A673 (cell line): ENCODE results near the gene KCTD16. TPM values are rescaled to one million over a fixed set of nuclear protein-coding genes. Genes with fewer than 3 reads are reported as not detected.

Experiments used
- BruUV-seq: library from RNA; stranded (reverse); fragments of 400-500 nt; replicated peaks from 2 replicates; lab custom pipeline; 2021; lab: Mats Ljungman, UMichigan
- CTCF ChIA-PET: fragments of 300-600 bp; sonication (Branson Sonifier 250); formaldehyde crosslinking; loops from one replicate; lab custom pipeline; 2022; ENCODE audit warnings: antibody characterized with exemption; lab: Charles Lee
- POLR2A ChIA-PET: fragments of 300-600 bp; sonication (Branson Sonifier 250); formaldehyde crosslinking; loops from one replicate; lab custom pipeline; 2022; ENCODE audit warnings: antibody characterized with exemption; ENCODE audit not compliant: low non-redundant PET; lab: Charles Lee
- DNase-seq: peaks from one replicate; pipeline ENCODE4 v3.0.0-alpha.2; 2015; ENCODE audit warnings: low spot score
- H3K27ac ChIP-seq: fragments of 200-600 bp; sonication (generic); 2 replicates; pipeline ENCODE4 v1.5.1; 2016; ENCODE audit warnings: mixed run types, low read depth, mild to moderate bottlenecking, mixed read lengths, antibody characterized with exemption, low read length; ENCODE audit not compliant: poor library complexity, severe bottlenecking
- H3K27me3 ChIP-seq: fragments of 200-600 bp; sonication (generic); replicated peaks from 2 replicates; pipeline ENCODE4 v1.6.1; 2017; ENCODE audit warnings: mixed run types, low read depth, mild to moderate bottlenecking, mixed read lengths, antibody characterized with exemption, low read length; ENCODE audit not compliant: insufficient read depth, poor library complexity
- H3K36me3 ChIP-seq: fragments of 200-600 bp; sonication (generic); 2 replicates; pipeline ENCODE4 v1.6.1; 2016; ENCODE audit warnings: mixed run types, mild to moderate bottlenecking, mixed read lengths, antibody characterized with exemption, low read length; ENCODE audit not compliant: insufficient read depth, poor library complexity, severe bottlenecking
- H3K4me1 ChIP-seq: fragments of 200-600 bp; sonication (generic); 2 replicates; pipeline ENCODE4 v1.6.1; 2017; ENCODE audit warnings: mixed run types, mild to moderate bottlenecking, mixed read lengths, antibody characterized with exemption, low read length; ENCODE audit not compliant: insufficient read depth, poor library complexity, severe bottlenecking
- H3K4me3 ChIP-seq: fragments of 200-600 bp; sonication (generic); 2 replicates; pipeline ENCODE4 v1.5.1; 2016; ENCODE audit warnings: low read depth, mixed run types, mild to moderate bottlenecking, mixed read lengths, low read length; ENCODE audit not compliant: poor library complexity, severe bottlenecking
- H3K9me3 ChIP-seq: fragments of 200-600 bp; sonication (generic); 2 replicates; pipeline ENCODE4 v1.6.1; 2016; ENCODE audit warnings: mixed run types, low read depth, mild to moderate bottlenecking, mixed read lengths, antibody characterized with exemption, low read length; ENCODE audit not compliant: poor library complexity, severe bottlenecking
- EZH2 ChIP-seq: fragments of 200-600 bp; sonication (generic); IDR thresholded peaks from 2 replicates; pipeline ENCODE4 v1.6.1; 2017; ENCODE audit warnings: borderline replicate concordance, low read depth, mild to moderate bottlenecking, mixed read lengths, antibody characterized with exemption, low read length; ENCODE audit not compliant: poor library complexity, severe bottlenecking
- intact Hi-C: fragments of 100-400 bp; cut with micrococcal nuclease; formaldehyde crosslinking; loops from one replicate; pipeline ENCODE4 v1.10.0; 2022; ENCODE audit not compliant: unreplicated experiment
- total RNA-seq: library from RNA; stranded (reverse); gene quantifications from 2 replicates; pipeline ENCODE4 v1.2.3, GENCODE V29; 2021
- TF ChIP-seq, protein P1 (sequence below): fragments of 300-800, 200-600 bp; sonication (generic); conservative IDR thresholded peaks from 2 replicates; pipeline ENCODE4 v1.5.1; 2017; ENCODE audit warnings: low read depth, mild to moderate bottlenecking, antibody characterized with exemption, low read length, moderate library complexity, mixed read lengths

Gene KCTD16
- total RNA-seq, 1 experiment from 2014 or later = 1.1 TPM

DNA sequence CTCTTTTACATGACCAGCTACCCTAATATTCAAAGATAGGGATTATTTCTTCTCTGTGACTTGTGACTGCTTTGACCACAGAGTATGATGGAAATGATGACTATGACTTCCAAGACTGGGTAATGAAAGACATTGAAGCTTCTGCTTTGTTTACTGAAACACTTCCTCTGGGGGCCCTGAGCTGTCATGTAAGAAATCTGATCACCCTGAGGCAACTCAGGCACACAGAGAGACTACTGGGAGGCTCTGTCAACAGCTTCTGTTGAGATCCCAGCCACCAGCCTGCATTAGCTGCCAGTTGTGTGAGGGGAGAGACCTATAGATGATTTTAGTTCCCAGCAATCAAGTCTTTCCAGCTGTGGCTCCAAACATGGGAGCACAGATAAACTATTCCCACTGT is 76.5 kb downstream of the KCTD16 start:
- Histone ChIP-seq H3K36me3 (no peaks in the 10 kb centered on the region), H3K27me3 (no peaks in the 10 kb centered on the region), H3K4me1 (no peaks in the 10 kb centered on the region), H3K9me3 (no peaks in the 10 kb centered on the region), H3K27ac (no peak overlapping the region), H3K4me3 (no peak overlapping the region)
- ChIA-PET CTCF (no interaction called here), POLR2A (no interaction called here)
- intact Hi-C loops = no loop called here
- no peak for DNase-seq
- TF ChIP-seq, protein P1, sequence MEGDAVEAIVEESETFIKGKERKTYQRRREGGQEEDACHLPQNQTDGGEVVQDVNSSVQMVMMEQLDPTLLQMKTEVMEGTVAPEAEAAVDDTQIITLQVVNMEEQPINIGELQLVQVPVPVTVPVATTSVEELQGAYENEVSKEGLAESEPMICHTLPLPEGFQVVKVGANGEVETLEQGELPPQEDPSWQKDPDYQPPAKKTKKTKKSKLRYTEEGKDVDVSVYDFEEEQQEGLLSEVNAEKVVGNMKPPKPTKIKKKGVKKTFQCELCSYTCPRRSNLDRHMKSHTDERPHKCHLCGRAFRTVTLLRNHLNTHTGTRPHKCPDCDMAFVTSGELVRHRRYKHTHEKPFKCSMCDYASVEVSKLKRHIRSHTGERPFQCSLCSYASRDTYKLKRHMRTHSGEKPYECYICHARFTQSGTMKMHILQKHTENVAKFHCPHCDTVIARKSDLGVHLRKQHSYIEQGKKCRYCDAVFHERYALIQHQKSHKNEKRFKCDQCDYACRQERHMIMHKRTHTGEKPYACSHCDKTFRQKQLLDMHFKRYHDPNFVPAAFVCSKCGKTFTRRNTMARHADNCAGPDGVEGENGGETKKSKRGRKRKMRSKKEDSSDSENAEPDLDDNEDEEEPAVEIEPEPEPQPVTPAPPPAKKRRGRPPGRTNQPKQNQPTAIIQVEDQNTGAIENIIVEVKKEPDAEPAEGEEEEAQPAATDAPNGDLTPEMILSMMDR = no peak
- TF ChIP-seq EZH2 = no peak
- BruUV-seq = no TSS peak

DNA sequence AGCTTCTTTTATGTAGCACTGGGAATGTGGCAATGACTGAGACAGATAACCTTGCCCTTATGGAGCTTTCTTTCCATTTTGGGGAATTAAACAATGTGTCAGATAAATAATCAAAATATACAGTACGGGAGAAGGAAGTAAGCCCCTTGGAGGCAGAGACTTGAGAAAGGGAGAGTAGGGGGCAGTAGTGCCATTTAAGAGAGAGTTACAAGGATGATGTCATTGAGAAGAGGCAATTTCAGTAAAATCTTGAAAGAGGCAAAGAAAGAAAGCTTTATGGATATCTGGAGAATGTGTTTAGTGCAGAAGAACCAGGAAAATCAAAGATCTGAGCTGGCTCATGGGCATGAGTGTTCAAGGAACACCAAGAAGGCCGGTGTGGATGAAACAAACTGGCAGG is 77.3 kb downstream of the KCTD16 start:
- Histone ChIP-seq H3K27me3 (no peaks in the 10 kb centered on the region), H3K36me3 (no peaks in the 10 kb centered on the region), H3K27ac (no peak overlapping the region), H3K4me3 (no peak overlapping the region), H3K4me1 (no peaks in the 10 kb centered on the region), H3K9me3 (no peaks in the 10 kb centered on the region)
- TF ChIP-seq EZH2 = no peak
- TF ChIP-seq, protein P1 = no peak
- POLR2A ChIA-PET = no interaction called here
- CTCF ChIA-PET = no interaction called here
- no peak for DNase-seq
- BruUV-seq = no TSS peak
- intact Hi-C loops = no loop called here

DNA sequence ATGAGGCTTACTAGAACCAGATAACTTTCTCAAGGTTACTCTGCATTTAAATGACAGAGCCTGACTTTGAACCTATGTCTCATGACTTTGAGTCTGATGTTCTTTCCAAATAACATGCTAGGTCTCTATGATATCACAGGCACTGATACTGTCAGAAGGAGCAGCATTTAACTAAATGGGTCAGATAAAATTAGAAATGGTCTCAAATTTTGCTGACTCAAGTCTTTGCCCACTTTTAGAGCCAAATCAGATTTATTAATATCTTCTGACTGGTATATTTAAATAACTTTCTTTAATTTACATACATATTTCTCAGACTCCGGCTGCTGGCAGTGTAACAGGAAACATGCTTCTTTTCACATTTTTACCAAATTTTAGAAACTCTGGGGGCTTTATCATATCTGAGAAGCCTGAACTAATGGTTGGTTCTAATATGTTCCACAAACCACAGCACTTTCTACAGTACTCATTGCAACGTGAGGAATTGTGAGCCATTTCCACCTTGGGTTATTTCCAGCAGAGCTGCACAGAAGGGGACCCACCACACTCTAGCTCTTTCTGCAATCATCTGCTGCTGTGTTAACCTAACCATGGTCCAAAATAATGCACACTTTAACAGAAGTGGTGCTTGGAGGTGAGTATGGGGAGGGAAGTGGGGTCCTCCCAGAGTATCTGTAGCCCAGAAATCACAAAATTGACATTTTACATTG is 79.2 kb downstream of the KCTD16 start:
- CTCF ChIA-PET = no interaction called here
- BruUV-seq = no TSS peak
- intact Hi-C loops = no loop called here
- H3K36me3 ChIP-seq = no peaks in the 10 kb centered on the region
- H3K27ac ChIP-seq = no peak overlapping the region
- no peaks in the 10 kb centered on the region for H3K9me3 ChIP-seq
- H3K4me1 ChIP-seq = no peaks in the 10 kb centered on the region
- H3K4me3 ChIP-seq = no peak overlapping the region
- TF ChIP-seq EZH2 = no peak
- TF ChIP-seq, protein P1 = no peak
- no peaks in the 10 kb centered on the region for H3K27me3 ChIP-seq
- POLR2A ChIA-PET = no interaction called here
- DNase-seq = no peak
